GM18498 (cell line): ENCODE results near the gene MLXIP.
"Not testable (repeated sequence)": the region's sequence is repeated elsewhere in the genome, so short reads cannot be mapped to it uniquely, and the experiment has no call there.

Experiments
- ATAC-seq: cut with Tn5 transposase; IDR thresholded peaks from one replicate; pipeline ENCODE4 v1.9.1; 2021; ENCODE audit warnings: mild to moderate bottlenecking, moderate library complexity; ENCODE audit not compliant: unreplicated experiment

MLXIP gene

GRCh38 chr12:122078141-122079032 lies at the start of gene MLXIP:
TSS of gene MLXIP (plus strand) at chr12:122078756. CDS start at chr12:122078854, 98 bp downstream.
- ATAC-seq: peak; percentile 85

GRCh38 chr12:122028905-122029560 lies 49.5 kb upstream of the MLXIP start:
- peak; percentile 68 for ATAC-seq

GRCh38 chr12:122029620-122030423 lies 48.7 kb upstream of the MLXIP start:
- no peak for ATAC-seq

- ATAC-seq: no peak
Measured at GRCh38 chr12:122030424-122031035, 48.0 kb upstream of the MLXIP start.

GRCh38 chr12:122031342-122032216 lies 47.0 kb upstream of the MLXIP start:
- ATAC-seq: no peak

- no peak for ATAC-seq
Measured at GRCh38 chr12:122032580-122032979, 46.0 kb upstream of the MLXIP start.

GRCh38 chr12:122035292-122035691 lies 43.3 kb upstream of the MLXIP start:
- no peak for ATAC-seq

GRCh38 chr12:122036153-122036552 lies 42.4 kb upstream of the MLXIP start:
- ATAC-seq: no peak

- ATAC-seq: no peak
Measured at GRCh38 chr12:122040579-122041386, 37.8 kb upstream of the MLXIP start.

- not testable (repeated sequence) for ATAC-seq
Measured at GRCh38 chr12:122041458-122041857, 37.1 kb upstream of the MLXIP start.

- no peak for ATAC-seq
Measured at GRCh38 chr12:122042910-122043309, 35.6 kb upstream of the MLXIP start.

- ATAC-seq: no peak
Measured at GRCh38 chr12:122043476-122043875, 35.1 kb upstream of the MLXIP start.

GRCh38 chr12:122045262-122045661 lies 33.3 kb upstream of the MLXIP start:
- ATAC-seq: no peak

- no peak for ATAC-seq
Measured at GRCh38 chr12:122046145-122046544, 32.4 kb upstream of the MLXIP start.

GRCh38 chr12:122048151-122048550 lies 30.4 kb upstream of the MLXIP start:
- ATAC-seq: no peak

GRCh38 chr12:122049827-122050226 lies 28.7 kb upstream of the MLXIP start:
- no peak for ATAC-seq

GRCh38 chr12:122050706-122051105 lies 27.9 kb upstream of the MLXIP start:
- ATAC-seq: no peak

- no peak for ATAC-seq
Measured at GRCh38 chr12:122051231-122051876, 27.2 kb upstream of the MLXIP start.

- ATAC-seq: no peak
Measured at GRCh38 chr12:122052285-122052684, 26.3 kb upstream of the MLXIP start.
